Forelimb muscle (tissue), 1 donor: ENCODE results near the gene MSRB1. TPM values are rescaled to one million over a fixed set of nuclear protein-coding genes. Genes with fewer than 3 reads are reported as not detected.

Experiments
- DNase-seq: peaks from one replicate; pipeline ENCODE4 v3.0.0-alpha.2; 2013; ENCODE audit warnings: low read depth
- polyA plus RNA-seq: library from polyadenylated mRNA; unstranded; fragments of 120-200 nt; gene quantifications from one replicate; pipeline ENCODE4 v1.2.1, GENCODE V29; 2013; ENCODE audit not compliant: insufficient read length

The MSRB1 gene, protein sequence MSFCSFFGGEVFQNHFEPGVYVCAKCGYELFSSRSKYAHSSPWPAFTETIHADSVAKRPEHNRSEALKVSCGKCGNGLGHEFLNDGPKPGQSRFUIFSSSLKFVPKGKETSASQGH
- polyA plus RNA-seq: 38.3 TPM

DNA sequence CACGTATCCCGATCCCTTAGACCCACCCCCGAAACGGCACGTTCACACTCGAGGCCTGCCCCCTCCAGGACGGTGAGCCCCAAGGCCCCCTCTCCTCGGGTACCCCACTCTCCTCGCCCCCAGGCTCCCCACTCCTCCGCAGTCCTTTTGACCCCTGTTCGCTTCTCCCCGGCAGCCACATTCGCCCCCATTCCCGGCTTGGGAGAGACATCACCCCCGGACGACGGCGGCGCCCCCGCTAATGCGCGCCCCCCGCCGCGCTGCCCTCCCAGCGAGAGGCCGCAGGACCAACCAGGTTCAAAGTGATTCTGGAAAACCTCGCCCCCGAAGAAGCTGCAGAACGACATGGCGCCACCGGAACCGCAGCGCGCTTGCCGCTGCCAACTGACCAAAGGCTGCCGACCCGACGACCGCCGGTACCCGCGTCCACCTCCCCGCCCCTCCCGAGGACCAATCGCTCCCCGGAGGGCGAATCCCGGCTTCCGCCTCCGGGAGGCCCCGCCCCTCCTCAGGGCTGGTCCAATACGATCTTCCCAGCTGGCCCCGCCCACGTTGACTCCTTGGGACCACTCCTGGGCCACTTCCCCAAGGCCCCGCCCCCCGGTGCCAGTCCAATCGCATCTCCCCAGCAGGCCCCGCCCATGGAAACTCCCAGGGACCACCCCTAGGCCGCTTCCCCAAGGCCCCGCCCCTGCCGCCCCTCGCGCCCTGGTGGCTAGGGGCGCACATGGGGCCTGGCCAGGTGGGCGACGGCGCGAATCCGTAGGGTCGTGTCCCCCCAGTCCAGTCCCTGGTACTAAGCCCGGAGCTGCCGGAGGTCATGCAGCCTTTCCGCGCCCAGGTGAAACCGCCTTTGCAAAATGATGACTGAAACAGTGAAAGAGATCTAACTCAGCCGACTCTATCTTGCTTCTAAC is at the start of gene MSRB1:
MSRB1 (minus strand) TSS at position 390 of the 917 bp plus-strand sequence; CDS start at position 347, 43 bp downstream.
- peak; percentile 89 for DNase-seq

DNA sequence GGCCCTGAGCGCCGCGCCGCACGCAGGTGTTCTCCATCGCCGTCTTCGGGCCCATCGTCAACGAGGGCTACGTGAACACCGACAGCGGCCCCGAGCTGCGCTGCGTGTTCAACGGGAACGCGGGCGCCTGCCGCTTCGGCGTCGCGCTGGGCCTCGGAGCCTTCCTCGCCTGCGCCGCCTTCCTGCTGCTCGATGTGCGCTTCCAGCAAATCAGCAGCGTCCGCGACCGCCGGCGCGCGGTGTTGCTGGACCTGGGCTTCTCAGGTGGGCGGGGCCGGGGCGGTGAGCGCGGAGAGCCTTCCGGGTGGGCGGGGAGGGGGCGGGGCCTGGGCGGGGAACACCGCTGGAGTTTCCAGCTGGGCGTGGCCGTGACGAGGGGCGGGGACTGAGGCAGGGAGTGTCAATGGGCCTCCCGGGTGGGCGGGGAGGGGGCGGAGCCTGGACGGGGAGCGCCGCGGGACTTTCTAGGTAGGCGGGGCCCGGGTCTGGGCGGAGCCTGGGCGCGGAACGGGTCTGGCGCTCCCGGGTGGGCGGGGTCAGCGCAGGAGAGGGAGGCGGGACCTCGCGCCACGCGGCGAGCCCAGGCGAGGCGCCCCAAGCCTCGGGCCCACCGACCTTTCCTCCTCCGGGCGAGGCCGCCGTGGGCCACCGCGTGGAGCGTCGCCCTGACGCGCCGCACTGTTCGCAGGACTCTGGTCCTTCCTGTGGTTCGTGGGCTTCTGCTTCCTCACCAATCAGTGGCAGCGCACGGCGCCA is 49.1 kb upstream of the MSRB1 start:
- DNase-seq: no peak

DNA sequence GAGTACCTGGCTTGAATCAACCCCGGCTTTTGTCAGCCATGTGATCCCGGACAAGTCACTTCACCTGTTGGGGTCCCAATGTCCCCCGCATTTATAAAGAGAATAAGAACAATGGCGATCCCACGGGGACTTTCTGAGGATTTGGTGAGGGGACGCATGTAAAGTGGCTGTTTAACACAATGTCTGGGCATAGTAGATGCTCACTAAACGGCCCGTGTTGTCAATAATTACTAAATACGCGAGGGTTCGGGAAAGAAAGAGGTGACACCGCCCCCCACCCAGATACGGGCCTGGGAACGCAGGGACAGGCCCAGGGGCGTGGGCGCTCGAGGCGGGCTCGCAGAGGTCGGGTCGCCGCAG is 48.6 kb upstream of the MSRB1 start:
- no peak for DNase-seq

DNA sequence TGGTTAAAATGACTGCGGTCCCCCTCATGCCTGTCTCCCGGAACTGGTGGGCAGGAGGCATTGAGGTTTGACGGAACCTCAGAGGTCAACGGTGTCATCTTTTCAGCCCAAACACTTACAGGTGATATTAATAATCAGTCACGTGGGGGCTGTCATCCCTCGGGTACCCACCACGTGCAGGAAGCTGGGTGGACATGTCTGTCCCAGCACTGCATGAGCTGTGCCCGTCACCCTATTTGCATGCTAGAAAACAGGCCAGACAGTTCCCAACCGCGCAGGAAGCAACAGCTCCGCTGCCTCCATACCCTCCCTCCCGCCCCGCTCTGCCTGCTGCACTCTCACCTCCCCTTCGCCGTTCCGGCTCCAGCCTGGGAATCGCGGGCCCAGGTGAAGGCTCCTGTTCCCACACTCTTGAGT is 48.1 kb upstream of the MSRB1 start:
- no peak for DNase-seq

DNA sequence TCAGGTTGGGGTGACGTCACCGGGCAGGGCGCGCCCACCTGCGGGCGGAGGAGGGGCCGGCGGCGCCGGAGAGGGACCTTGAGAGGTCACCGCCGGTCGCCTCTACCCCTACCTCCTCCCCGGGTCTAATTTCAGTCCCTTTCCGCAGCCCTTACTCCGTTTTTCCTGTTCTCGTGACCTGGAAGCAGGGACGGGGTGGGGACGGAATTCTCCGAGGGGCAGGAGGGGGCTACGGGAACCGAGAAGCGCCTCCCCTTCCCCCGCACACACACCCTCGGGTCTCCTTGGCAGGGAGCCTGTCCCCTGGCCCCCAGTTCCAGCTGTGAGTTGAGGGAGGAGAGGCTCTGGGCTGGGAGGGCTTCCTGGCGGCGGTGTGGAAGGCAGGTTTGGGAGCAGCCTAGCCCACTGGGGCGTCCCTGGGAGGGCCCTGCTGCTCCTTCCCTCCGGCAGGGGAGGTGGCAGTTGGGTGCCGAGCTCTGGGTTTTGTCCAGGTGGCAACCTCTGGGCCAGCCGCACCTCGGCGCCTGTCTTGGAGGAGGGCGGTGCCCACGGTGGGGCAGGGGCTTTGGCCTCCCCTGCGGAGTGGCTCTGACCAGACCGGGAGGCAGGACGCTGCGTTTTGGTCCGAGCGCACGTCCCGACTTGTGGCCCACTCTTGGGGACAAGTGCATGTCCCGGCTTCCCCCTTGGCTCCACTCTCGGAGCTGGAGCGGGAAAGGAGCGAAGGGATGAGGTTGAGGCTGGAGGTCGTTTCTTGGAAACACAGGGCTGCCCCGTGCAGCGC is 47.5 kb upstream of the MSRB1 start:
- DNase-seq: no peak

DNA sequence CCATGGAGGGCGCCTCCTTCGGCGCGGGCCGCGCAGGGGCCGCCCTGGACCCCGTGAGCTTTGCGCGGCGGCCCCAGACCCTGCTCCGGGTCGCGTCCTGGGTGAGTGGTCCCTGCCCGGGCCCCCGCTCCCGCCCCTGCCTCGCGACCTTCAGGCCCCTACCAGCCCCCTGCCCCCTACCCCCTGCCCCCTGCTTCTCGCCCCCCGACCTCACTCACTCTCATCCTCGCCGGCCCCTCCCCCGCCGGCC is 47.0 kb upstream of the MSRB1 start:
- no peak for DNase-seq

- DNase-seq: no peak
Measured at GRCh38 chr16:1989209-1990100, 46.5 kb upstream of the MSRB1 start, which contains the start of gene SYNGR3. Gene SYNGR3, plus strand, starts transcription at chr16:1989970. Its CDS starts 133 bp downstream, at chr16:1990103.

DNA sequence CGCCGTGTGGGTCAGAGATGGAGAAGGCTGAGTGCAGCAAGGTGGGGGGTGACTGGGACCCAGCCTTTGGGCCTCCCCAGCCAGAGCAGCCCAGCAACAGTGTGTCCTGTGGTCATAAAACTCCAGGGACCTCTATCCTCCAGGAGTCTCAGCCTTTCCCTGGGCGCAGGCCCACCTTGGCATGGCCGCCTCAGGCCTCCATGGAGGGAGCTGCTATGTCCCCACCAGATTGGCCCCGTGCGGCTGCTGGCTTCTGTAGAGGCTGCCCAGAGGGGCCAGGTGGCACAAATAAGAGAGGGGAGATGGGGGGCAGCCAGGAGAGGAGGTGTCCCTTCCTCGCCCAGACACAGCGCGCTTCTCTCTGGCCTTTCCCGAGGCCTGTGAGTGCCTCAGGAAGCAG is 44.2 kb upstream of the MSRB1 start:
- no peak for DNase-seq

GRCh38 chr16:1985466-1986150 is 42.6 kb upstream of the MSRB1 start:
- no peak for DNase-seq

DNA sequence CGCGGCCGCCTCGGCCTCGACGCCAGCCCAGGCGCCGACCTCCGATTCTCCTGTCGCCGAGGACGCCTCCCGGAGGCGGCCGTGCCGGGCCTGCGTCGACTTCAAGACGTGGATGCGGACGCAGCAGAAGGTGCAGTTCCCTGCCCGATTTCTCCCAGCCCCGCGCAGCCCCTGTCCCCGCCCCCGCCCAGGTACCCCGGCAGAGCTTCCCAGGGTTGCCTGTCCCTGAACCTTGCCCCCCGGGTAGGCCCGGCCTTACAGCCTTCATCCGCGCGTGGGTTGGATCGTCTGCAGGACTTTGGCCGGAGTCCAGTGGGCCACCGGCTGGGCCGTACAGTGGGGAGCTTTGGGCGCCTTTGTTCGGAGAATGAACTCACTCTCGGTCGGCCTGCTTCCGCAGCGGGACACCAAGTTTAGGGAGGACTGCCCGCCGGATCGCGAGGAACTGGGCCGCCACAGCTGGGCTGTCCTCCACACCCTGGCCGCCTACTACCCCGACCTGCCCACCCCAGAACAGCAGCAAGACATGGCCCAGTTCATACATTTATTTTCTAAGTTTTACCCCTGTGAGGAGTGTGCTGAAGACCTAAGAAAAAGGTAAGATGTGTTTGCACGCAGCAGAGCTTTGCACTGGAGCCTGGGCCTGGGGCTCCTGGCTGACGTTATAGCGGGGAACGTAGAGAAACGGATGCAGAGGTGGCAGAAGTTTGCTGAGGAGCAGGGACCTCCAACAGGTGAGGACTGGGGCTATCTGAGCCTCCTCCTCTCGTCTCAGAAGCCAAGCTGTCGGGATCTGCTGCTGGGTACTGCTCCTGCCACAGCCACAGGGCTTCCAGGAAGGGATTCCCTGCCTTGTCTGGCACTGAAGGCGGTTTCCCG is 41.6 kb upstream of the MSRB1 start:
- DNase-seq: no peak

DNA sequence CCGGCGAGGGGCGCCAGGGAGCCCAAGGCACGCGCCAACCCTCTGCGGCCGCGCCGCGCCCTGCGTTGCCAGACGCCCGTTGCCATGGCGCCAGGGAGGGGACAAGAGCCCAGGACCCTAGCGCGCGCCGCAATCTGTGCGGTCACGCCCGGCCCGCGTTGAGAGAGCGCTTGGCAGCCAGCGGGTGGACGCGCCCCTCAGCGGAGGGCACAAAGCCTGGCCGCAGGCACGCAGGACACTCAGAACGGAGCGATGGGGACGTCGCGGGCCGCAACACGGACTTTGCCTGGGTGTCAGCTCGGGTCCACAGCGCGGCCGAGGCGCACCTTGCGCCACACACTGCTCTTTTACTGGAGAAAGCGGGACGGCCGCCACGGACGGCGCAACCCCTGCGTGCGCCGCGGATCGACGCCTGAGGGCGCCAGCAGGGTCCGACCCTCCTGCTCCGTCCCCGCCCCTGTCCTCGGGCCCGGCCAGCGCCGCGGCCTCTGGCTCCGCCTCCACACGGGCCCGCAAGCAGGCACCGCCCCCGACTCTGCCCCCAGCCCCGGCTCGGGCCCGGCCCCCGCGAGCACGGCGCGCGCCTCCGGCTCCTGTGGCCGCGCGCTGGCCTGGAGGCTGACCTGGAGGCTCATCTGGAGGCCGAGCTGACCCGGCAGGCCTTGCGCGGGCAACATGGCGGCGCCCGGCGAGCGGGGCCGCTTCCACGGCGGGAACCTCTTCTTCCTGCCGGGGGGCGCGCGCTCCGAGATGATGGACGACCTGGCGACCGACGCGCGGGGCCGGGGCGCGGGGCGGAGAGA is 40.7 kb upstream of the MSRB1 start, which contains the start of gene GFER:
GFER (plus strand) TSS at position 650 of the 803 bp plus-strand sequence; CDS start at position 676, 26 bp downstream.
- DNase-seq: peak; percentile 60

DNA sequence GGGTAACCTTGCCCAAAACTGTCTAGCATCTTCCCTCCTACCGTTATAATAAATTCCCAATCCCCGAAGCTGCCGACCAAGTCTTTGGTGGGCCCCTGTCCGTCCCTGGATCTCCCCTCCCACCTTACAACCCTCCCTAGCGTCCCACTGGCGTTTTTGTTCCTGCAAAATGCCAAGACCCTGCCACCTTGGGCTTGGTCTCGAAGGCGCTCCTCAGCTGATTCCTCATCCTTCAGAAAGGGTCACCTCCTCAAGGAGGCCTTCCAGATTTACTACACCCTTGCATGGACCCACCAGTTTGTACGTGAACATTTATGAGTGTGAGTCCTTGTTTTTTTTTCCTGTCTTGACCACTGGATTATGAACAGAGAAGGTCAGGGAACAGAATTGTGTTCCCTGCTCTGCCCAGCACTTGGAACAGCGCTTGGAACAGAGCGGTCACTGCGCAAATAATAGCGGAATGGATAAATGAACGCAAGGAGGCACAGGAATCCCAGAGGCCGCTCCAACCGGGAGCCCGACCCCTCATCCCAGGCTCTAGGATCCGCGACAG is 40.1 kb upstream of the MSRB1 start:
- no peak for DNase-seq

DNA sequence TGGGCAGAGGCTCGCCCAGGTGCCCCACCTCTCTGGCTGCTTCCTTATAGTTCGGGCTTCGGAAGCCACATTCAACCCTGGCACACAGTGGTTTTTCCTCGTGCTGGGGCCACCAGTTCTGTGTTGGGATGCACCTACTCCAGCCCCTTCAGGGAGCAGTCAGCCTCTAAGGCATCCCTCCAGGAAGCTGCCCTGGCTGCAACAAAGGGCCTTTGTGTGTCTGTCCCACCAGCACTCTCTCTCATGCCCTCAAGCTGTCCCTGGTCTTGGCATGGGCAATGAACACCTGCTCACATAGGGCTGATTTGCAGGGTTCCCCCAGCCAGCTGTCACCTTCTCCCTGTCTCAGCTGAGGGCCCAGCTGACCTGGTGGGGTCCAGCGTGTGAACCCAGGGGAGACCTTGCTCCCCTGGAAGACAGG is 39.0 kb upstream of the MSRB1 start:
- no peak for DNase-seq

DNA sequence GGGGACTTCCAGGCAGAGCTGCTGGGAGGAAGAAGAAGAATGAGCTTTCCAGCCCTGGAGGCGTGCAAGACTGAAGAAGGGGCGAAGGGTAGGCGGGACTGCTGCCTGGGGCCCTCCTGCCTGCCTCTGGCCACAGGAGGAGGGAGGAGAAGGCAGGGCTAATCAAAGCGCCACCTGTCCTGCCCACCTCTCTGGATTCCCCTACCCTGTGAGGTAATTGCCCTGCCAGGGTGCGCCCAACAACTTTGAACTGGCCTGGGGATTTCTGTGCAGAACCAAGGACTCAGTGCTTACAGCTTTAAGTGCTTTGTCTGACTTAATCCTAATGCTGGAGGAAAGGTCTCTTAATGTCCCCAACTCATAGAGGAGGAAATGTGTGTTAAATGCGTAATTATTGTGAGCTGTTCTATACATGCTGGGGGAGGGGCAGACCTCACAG is 38.4 kb upstream of the MSRB1 start, which contains the start of gene NOXO1:
NOXO1 (minus strand) TSS at position 72 of the 439 bp plus-strand sequence. CDS start 290 bp downstream, outside the sequence.
- DNase-seq: no peak

- no peak for DNase-seq
Measured at GRCh38 chr16:1980770-1981087, 37.7 kb upstream of the MSRB1 start.

GRCh38 chr16:1980030-1980769 is 37.2 kb upstream of the MSRB1 start:
- DNase-seq: no peak
